ENCODE results near the gene IPO13. TPM values are rescaled to one million over a fixed set of nuclear protein-coding genes. Genes with fewer than 3 reads are reported as not detected.

The IPO13 gene
- polyA plus RNA-seq, 1 of the 3 experiments (the other 2 are of a cell fraction), result 15.5 TPM

DNA sequence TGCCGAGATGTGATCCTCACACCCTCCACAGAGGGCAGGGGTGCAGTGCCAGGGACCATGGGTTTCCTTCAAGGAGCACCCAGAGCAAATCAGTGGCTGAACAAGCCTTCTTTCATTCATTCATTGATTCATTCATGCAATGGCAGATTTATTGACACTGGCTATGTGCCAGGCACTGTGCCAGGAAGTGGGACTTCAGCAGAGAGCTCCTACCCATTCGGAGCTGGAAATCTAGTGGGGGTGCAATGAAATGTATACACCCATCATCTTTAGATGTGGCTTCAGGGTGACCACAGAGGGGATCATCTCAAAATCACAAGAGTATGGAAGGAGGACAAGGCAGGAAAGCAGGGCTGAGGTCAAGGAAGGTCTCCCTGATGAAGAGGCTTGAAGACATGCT, 65.7 kb downstream of the IPO13 start:
- no peak overlapping the region for H3K9ac ChIP-seq
- no peaks in the 10 kb centered on the region for H3K27me3 ChIP-seq (ENCODE audit: insufficient read depth)
- no peak overlapping the region for H2AFZ ChIP-seq (ENCODE audit: low read depth)
- H3K79me2 ChIP-seq (ENCODE audit: insufficient read depth), result no peaks in the 10 kb centered on the region
- no peak overlapping the region for H3K4me2 ChIP-seq
- H3K27ac ChIP-seq (ENCODE audit: low read depth in 2 of 2, low read length in 1 of 2), result no peak overlapping the region
- H3K9me3 ChIP-seq, result no peaks in the 10 kb centered on the region
- no peaks in the 10 kb centered on the region for H4K20me1 ChIP-seq (ENCODE audit: insufficient read depth)
- no peaks in the 10 kb centered on the region for H3F3A ChIP-seq (replicated peaks; ENCODE audit: insufficient read depth)
- CTCF ChIA-PET, result interaction anchor here (2.5 to 8.4 kb wide), 2 partner anchors 23 to 35 kb away, joined by 20 to 77 read pairs; no protein-coding TSS in a partner anchor
- no peak for DNase-seq
- no peak overlapping the region for H3K4me3 ChIP-seq (ENCODE audit: low read depth in 2 of 2, low read length in 1 of 2)
- no peaks in the 10 kb centered on the region for H3K36me3 ChIP-seq (replicated peaks in 1 of 2; ENCODE audit: control insufficient read depth in 1 of 2, insufficient read depth in 2 of 2, low read length in 1 of 2)
- POLR2A ChIA-PET, result no interaction called here
- 50% methylated on average over 1 of the region's 2 CpGs for WGBS (ENCODE audit: low lambda C conversion rate)
- no peak for TF ChIP-seq EP300 (IDR thresholded peaks at IDR 0.05; ENCODE audit: borderline replicate concordance in 1 of 2, low read depth in 1 of 2, low read length in 1 of 2)
- TF ChIP-seq JUND (IDR thresholded peaks at IDR 0.05), result no peak
- TF ChIP-seq MXI1 (IDR thresholded peaks at IDR 0.05; ENCODE audit: low read depth, low read length), result no peak
- no peak for TF ChIP-seq FOXM1 (IDR thresholded peaks at IDR 0.05; ENCODE audit: low read depth)
- TF ChIP-seq, protein P1, sequence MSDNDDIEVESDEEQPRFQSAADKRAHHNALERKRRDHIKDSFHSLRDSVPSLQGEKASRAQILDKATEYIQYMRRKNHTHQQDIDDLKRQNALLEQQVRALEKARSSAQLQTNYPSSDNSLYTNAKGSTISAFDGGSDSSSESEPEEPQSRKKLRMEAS (IDR thresholded peaks at IDR 0.05; ENCODE audit: low read depth), result no peak
- TF ChIP-seq RCOR1 (IDR thresholded peaks at IDR 0.05; ENCODE audit: low read length), result no peak
- TF ChIP-seq RAD21 (IDR thresholded peaks at IDR 0.05; ENCODE audit: low read length), result no peak
- TF ChIP-seq TEAD4 (IDR thresholded peaks at IDR 0.05; ENCODE audit: borderline replicate concordance, insufficient read depth), result no peak
- no peak for TF ChIP-seq RXRA (IDR thresholded peaks at IDR 0.05; ENCODE audit: borderline replicate concordance, low read depth)
- TF ChIP-seq FOXJ3 (CRISPR knock-in tag; IDR thresholded peaks at IDR 0.05), result no peak
- no peak for TF ChIP-seq GATA2 (CRISPR knock-in tag; IDR thresholded peaks at IDR 0.05)
- TF ChIP-seq, protein P2, sequence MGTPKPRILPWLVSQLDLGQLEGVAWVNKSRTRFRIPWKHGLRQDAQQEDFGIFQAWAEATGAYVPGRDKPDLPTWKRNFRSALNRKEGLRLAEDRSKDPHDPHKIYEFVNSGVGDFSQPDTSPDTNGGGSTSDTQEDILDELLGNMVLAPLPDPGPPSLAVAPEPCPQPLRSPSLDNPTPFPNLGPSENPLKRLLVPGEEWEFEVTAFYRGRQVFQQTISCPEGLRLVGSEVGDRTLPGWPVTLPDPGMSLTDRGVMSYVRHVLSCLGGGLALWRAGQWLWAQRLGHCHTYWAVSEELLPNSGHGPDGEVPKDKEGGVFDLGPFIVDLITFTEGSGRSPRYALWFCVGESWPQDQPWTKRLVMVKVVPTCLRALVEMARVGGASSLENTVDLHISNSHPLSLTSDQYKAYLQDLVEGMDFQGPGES (IDR thresholded peaks at IDR 0.05; ENCODE audit: low read depth, low read length), result no peak
- no peak for TF ChIP-seq MEF2A (IDR thresholded peaks at IDR 0.05; ENCODE audit: borderline replicate concordance, low read depth)
- no peak for TF ChIP-seq TAF1 (IDR thresholded peaks at IDR 0.05; ENCODE audit: borderline replicate concordance, low read depth, low read length)
- TF ChIP-seq FOSL2 (IDR thresholded peaks at IDR 0.05; ENCODE audit: borderline replicate concordance, low read depth), result no peak
- no peak for TF ChIP-seq RFX5 (IDR thresholded peaks at IDR 0.05; ENCODE audit: low read length)
- no peak for TF ChIP-seq CHD2 (IDR thresholded peaks at IDR 0.05; ENCODE audit: low read length, partially characterized antibody)
- TF ChIP-seq, protein P3, sequence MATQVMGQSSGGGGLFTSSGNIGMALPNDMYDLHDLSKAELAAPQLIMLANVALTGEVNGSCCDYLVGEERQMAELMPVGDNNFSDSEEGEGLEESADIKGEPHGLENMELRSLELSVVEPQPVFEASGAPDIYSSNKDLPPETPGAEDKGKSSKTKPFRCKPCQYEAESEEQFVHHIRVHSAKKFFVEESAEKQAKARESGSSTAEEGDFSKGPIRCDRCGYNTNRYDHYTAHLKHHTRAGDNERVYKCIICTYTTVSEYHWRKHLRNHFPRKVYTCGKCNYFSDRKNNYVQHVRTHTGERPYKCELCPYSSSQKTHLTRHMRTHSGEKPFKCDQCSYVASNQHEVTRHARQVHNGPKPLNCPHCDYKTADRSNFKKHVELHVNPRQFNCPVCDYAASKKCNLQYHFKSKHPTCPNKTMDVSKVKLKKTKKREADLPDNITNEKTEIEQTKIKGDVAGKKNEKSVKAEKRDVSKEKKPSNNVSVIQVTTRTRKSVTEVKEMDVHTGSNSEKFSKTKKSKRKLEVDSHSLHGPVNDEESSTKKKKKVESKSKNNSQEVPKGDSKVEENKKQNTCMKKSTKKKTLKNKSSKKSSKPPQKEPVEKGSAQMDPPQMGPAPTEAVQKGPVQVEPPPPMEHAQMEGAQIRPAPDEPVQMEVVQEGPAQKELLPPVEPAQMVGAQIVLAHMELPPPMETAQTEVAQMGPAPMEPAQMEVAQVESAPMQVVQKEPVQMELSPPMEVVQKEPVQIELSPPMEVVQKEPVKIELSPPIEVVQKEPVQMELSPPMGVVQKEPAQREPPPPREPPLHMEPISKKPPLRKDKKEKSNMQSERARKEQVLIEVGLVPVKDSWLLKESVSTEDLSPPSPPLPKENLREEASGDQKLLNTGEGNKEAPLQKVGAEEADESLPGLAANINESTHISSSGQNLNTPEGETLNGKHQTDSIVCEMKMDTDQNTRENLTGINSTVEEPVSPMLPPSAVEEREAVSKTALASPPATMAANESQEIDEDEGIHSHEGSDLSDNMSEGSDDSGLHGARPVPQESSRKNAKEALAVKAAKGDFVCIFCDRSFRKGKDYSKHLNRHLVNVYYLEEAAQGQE (IDR thresholded peaks at IDR 0.05; ENCODE audit: low read depth, low read length), result no peak
- no peaks in the 10 kb centered on the region for H3K9me2 ChIP-seq
- H3K4me1 ChIP-seq (ENCODE audit: control insufficient read depth in 1 of 2, insufficient read depth in 2 of 2, low read depth in 1 of 2, low read length in 1 of 2), result peaks cover 3 to 6% of the 10 kb centered on the region in 2 experiments; a peak in 2 of 4 replicates

Data from SK-N-SH (cell line).